ENCODE results near the gene RNF5. TPM values are rescaled to one million over a fixed set of nuclear protein-coding genes. Genes with fewer than 3 reads are reported as not detected.
"Not testable (repeated sequence)": the region's sequence is repeated elsewhere in the genome, so short reads cannot be mapped to it uniquely, and the experiment has no call there.

RNF5 gene
- total RNA-seq, 1 experiment from 2014 or later: 45.9 TPM

DNA sequence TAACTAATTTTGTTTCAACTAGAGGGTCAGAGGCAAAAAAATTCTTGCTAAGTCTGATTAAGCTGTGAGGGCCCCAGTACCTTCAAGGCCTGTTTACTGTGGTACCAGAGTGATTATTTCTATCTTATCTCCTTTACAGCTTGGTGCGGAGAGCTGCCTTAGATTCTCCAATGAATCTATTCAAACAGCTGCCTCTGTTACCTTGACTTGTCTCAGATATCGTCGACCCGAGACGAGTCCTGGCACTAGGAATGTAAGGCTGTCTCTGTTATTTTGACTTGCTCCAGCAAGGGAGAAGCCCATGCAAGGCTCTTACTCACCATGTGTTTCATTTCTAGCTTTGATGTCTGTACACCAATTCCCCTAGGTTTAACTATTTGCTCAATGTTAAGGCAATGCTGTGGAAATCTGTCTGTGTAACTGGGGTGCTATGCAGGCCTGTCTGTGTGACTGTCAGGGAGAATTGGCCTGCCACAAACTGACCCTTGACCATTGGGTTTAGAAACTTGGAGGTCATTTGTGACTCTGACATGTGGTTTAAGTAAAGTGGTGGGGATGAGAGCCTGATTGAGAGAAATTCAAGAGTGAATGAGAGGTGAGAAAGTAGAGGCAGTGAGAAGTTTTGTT, 37.7 kb upstream of the RNF5 start:
- no TSS peak for BruUV-seq (replicated peaks)
- TF ChIP-seq, protein P1, sequence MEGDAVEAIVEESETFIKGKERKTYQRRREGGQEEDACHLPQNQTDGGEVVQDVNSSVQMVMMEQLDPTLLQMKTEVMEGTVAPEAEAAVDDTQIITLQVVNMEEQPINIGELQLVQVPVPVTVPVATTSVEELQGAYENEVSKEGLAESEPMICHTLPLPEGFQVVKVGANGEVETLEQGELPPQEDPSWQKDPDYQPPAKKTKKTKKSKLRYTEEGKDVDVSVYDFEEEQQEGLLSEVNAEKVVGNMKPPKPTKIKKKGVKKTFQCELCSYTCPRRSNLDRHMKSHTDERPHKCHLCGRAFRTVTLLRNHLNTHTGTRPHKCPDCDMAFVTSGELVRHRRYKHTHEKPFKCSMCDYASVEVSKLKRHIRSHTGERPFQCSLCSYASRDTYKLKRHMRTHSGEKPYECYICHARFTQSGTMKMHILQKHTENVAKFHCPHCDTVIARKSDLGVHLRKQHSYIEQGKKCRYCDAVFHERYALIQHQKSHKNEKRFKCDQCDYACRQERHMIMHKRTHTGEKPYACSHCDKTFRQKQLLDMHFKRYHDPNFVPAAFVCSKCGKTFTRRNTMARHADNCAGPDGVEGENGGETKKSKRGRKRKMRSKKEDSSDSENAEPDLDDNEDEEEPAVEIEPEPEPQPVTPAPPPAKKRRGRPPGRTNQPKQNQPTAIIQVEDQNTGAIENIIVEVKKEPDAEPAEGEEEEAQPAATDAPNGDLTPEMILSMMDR (IDR thresholded peaks at IDR 0.05 in 2 of 3, conservative IDR thresholded peaks at IDR 0.05 in 1 of 3; ENCODE audit: borderline replicate concordance in 1 of 3, insufficient read depth in 1 of 3, low read depth in 2 of 3, low read length in 2 of 3): no peak
- TF ChIP-seq ELF1 (IDR thresholded peaks at IDR 0.05; ENCODE audit: borderline replicate concordance, low read depth) (no peak), POLR2A (IDR thresholded peaks at IDR 0.05; ENCODE audit: borderline replicate concordance, extremely low read depth, insufficient read depth, insufficient read length) (no peak), SIN3A (IDR thresholded peaks at IDR 0.05; ENCODE audit: low read depth) (no peak), CEBPB (IDR thresholded peaks at IDR 0.05; ENCODE audit: low read depth) (no peak), TCF7L2 (IDR thresholded peaks at IDR 0.05; ENCODE audit: borderline replicate concordance, extremely low read depth, insufficient read depth, insufficient read length) (no peak), RAD21 (IDR thresholded peaks at IDR 0.05; ENCODE audit: low read depth) (no peak), SRF (IDR thresholded peaks at IDR 0.05; ENCODE audit: low read depth) (no peak), ZFX (IDR thresholded peaks at IDR 0.05) (no peak), SP1 (IDR thresholded peaks at IDR 0.05; ENCODE audit: low read depth) (no peak)
- TF ChIP-seq, protein P2, sequence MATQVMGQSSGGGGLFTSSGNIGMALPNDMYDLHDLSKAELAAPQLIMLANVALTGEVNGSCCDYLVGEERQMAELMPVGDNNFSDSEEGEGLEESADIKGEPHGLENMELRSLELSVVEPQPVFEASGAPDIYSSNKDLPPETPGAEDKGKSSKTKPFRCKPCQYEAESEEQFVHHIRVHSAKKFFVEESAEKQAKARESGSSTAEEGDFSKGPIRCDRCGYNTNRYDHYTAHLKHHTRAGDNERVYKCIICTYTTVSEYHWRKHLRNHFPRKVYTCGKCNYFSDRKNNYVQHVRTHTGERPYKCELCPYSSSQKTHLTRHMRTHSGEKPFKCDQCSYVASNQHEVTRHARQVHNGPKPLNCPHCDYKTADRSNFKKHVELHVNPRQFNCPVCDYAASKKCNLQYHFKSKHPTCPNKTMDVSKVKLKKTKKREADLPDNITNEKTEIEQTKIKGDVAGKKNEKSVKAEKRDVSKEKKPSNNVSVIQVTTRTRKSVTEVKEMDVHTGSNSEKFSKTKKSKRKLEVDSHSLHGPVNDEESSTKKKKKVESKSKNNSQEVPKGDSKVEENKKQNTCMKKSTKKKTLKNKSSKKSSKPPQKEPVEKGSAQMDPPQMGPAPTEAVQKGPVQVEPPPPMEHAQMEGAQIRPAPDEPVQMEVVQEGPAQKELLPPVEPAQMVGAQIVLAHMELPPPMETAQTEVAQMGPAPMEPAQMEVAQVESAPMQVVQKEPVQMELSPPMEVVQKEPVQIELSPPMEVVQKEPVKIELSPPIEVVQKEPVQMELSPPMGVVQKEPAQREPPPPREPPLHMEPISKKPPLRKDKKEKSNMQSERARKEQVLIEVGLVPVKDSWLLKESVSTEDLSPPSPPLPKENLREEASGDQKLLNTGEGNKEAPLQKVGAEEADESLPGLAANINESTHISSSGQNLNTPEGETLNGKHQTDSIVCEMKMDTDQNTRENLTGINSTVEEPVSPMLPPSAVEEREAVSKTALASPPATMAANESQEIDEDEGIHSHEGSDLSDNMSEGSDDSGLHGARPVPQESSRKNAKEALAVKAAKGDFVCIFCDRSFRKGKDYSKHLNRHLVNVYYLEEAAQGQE (IDR thresholded peaks at IDR 0.05; ENCODE audit: low read depth): no peak
- CTCF ChIA-PET: no interaction called here
- Histone ChIP-seq H4K20me1 (ENCODE audit: insufficient read depth) (no peaks in the 10 kb centered on the region), H3K9me3 (ENCODE audit: control insufficient read depth in 1 of 2, insufficient read depth in 1 of 2, low read depth in 1 of 2, low read length in 2 of 2) (no peaks in the 10 kb centered on the region), H3K27me3 (ENCODE audit: insufficient read depth, low read length) (no peaks in the 10 kb centered on the region), H3K27ac (ENCODE audit: low read depth, low read length) (no peak overlapping the region), H3K4me1 (ENCODE audit: control insufficient read depth in 1 of 2, insufficient read depth in 2 of 2, low read length in 2 of 2) (no peaks in the 10 kb centered on the region), H2AFZ (ENCODE audit: low read depth, low read length, poor library complexity, severe bottlenecking) (no peak overlapping the region), H3K79me2 (ENCODE audit: insufficient read depth, low read length) (no peaks in the 10 kb centered on the region), H3K4me2 (ENCODE audit: low read length) (no peak overlapping the region), H3K9ac (ENCODE audit: low read length) (no peak overlapping the region), H3K4me3 (replicated peaks in 1 of 2; ENCODE audit: low read depth in 1 of 2, low read length in 2 of 2) (no peak overlapping the region), H3K9me2 (ENCODE audit: insufficient read depth) (no peaks in the 10 kb centered on the region), H3K36me3 (ENCODE audit: control insufficient read depth in 1 of 2, insufficient read depth in 2 of 2, low read length in 2 of 2) (no peaks in the 10 kb centered on the region)
- ATAC-seq (no peak), DNase-seq (ENCODE audit: low read depth, low spot score) (no peak)
- RAD21 ChIA-PET (ENCODE audit: low non-redundant PET in 1 of 2, low total read pairs in 2 of 2, uncharacterized antibody in 2 of 2, unreplicated experiment in 2 of 2): no interaction called here
- intact Hi-C loops (cut with micrococcal nuclease): no loop called here
- POLR2A ChIA-PET: no interaction called here

DNA sequence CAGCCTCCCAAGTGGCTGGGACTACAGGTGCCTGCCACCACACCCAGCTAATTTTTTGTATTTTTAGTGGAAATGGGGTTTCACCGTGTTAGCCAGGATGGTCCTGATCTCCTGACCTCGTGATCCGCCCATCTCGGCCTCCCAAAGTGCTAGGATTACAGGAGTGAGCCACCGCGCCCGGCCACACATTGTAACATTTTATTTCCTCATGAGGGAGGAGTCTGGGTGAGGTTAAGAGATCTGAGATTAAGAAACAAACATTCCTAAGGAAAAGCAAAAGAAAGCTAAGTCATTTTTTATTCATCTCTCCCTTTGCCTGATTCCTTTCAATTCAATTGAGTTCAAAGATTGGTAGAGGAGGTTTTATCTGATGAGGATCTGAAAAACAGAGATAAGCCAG, 34.0 kb upstream of the RNF5 start:
- H4K20me1 ChIP-seq (ENCODE audit: insufficient read depth); DNase-seq (ENCODE audit: low read depth, low spot score); H3K4me3 ChIP-seq (replicated peaks in 1 of 2; ENCODE audit: low read depth in 1 of 2, low read length in 2 of 2); H3K9me3 ChIP-seq (ENCODE audit: control insufficient read depth in 1 of 2, insufficient read depth in 1 of 2, low read depth in 1 of 2, low read length in 2 of 2); H3K4me2 ChIP-seq (ENCODE audit: low read length); H3K36me3 ChIP-seq (ENCODE audit: control insufficient read depth in 1 of 2, insufficient read depth in 2 of 2, low read length in 2 of 2); CTCF ChIA-PET; H2AFZ ChIP-seq (ENCODE audit: low read depth, low read length, poor library complexity, severe bottlenecking); H3K9me2 ChIP-seq (ENCODE audit: insufficient read depth); H3K9ac ChIP-seq (ENCODE audit: low read length); intact Hi-C loops (cut with micrococcal nuclease); H3K27ac ChIP-seq (ENCODE audit: low read depth, low read length); BruUV-seq (replicated peaks); ATAC-seq; H3K79me2 ChIP-seq (ENCODE audit: insufficient read depth, low read length); H3K27me3 ChIP-seq (ENCODE audit: insufficient read depth, low read length); H3K4me1 ChIP-seq (ENCODE audit: control insufficient read depth in 1 of 2, insufficient read depth in 2 of 2, low read length in 2 of 2); RAD21 ChIA-PET (ENCODE audit: low non-redundant PET in 1 of 2, low total read pairs in 2 of 2, uncharacterized antibody in 2 of 2, unreplicated experiment in 2 of 2): not testable (repeated sequence)
- POLR2A ChIA-PET: interaction anchor here (0.6 to 1.1 kb wide), 3 partner anchors 9 to 33 kb away, joined by 3 to 4 read pairs (median 3); partner anchors contain the start of gene ATF6B
